ENCODE data around the gene RCBTB2. TPM values are rescaled to one million over a fixed set of nuclear protein-coding genes. Genes with fewer than 3 reads are reported as not detected.

Gene RCBTB2
- polyA plus RNA-seq, 3 donors: 55.5 to 100 (median 64.4) TPM

DNA sequence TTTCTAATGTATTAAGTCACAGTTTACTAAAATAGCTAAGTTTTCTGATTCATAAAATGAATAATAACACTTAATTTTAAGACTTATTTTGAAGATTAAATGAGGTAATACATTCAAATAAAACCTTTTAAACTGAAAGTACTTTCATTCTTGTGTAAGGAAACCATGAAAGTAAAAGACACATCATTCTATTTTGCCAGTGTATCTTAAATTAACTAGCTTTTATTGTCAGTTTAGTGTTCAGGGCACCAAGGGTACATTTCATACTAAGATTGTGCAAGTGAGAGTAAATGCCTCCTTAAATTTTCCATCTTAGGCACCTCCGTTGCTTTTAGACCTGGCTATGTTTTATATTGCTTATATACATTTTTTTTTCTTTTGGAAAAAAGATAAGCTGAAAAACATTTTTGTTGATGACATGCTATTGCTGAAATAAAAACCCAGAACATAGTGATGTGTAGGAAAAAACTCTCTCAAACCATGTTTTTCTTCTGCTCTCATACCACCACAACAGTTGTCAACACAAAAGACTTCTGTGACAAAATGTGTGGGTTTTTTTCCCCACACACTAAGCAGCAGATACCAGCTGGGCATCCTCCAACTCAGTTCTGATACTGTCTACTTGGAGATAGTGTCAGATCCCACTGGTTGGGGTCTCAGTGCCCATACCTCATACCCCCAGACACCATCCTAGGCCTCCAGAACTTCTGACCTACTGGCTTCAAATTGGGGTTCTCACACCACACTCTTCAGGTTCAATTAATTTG is 89.3 kb downstream of the RCBTB2 start:
- H3K9me3 ChIP-seq (replicated peaks in 1 of 2; ENCODE audit: control insufficient read depth in 1 of 2, insufficient read depth in 1 of 2, low read length in 2 of 2): no peaks in the 10 kb centered on the region
- no peak overlapping the region for H2AFZ ChIP-seq (ENCODE audit: insufficient read depth, low read depth, low read length, poor library complexity, severe bottlenecking)
- no peaks in the 10 kb centered on the region for H3K27me3 ChIP-seq (ENCODE audit: control insufficient read depth in 2 of 2, insufficient read depth in 2 of 2, low read length in 2 of 2)
- Mint-ChIP-seq H3K36me3 (peaks cover 15 to 18% of the 10 kb centered on the region in 2 donors), H3K4me3 (no peak overlapping the region), H3K27ac (peak overlapping the region in 5 of 7 donors; percentile 0 to 51 (median 22)), H3K9me3 (no peaks in the 10 kb centered on the region), H3K4me1 (peaks cover 16% of the 10 kb centered on the region), H3K27me3 (ENCODE audit: low read depth in 3 of 3) (no peaks in the 10 kb centered on the region)
- peaks cover 13% of the 10 kb centered on the region for H3K79me2 ChIP-seq (ENCODE audit: insufficient read depth, low read length)
- no peak overlapping the region for H3K9ac ChIP-seq (ENCODE audit: insufficient read depth, low read length, poor library complexity, severe bottlenecking)
- H4K20me1 ChIP-seq (ENCODE audit: insufficient read depth, low read length): no peaks in the 10 kb centered on the region
- TF ChIP-seq, protein P1, sequence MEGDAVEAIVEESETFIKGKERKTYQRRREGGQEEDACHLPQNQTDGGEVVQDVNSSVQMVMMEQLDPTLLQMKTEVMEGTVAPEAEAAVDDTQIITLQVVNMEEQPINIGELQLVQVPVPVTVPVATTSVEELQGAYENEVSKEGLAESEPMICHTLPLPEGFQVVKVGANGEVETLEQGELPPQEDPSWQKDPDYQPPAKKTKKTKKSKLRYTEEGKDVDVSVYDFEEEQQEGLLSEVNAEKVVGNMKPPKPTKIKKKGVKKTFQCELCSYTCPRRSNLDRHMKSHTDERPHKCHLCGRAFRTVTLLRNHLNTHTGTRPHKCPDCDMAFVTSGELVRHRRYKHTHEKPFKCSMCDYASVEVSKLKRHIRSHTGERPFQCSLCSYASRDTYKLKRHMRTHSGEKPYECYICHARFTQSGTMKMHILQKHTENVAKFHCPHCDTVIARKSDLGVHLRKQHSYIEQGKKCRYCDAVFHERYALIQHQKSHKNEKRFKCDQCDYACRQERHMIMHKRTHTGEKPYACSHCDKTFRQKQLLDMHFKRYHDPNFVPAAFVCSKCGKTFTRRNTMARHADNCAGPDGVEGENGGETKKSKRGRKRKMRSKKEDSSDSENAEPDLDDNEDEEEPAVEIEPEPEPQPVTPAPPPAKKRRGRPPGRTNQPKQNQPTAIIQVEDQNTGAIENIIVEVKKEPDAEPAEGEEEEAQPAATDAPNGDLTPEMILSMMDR (IDR thresholded peaks at IDR 0.05): no peak
- H3K4me2 ChIP-seq (replicated peaks; ENCODE audit: extremely low read depth, low read length, poor library complexity, severe bottlenecking): no peak overlapping the region
- no peak overlapping the region for H3K4me3 ChIP-seq (replicated peaks in 1 of 3; ENCODE audit: low read depth in 2 of 3, low read length in 3 of 3)
- intact Hi-C loops (cut with micrococcal nuclease): loop anchor here in 1 of 2 donors (10.0 kb wide), 1 partner anchor 61 kb away; no protein-coding TSS in a partner anchor
- WGBS (ENCODE audit: insufficient coverage): no CpG with 5 or more reads among the region's 1 CpG
- H3K4me1 ChIP-seq (ENCODE audit: control insufficient read depth in 1 of 2, insufficient read depth in 2 of 2, low read length in 2 of 2): peaks cover 18 to 29% of the 10 kb centered on the region in 2 donors
- no peak for DNase-seq
- peak overlapping the region in 1 of 2 donors; percentile 22 for H3K27ac ChIP-seq (ENCODE audit: low read depth in 1 of 2, low read length in 2 of 2)
- peaks cover 4 to 12% of the 10 kb centered on the region in 2 donors for H3K36me3 ChIP-seq (replicated peaks in 1 of 2; ENCODE audit: control insufficient read depth in 1 of 2, insufficient read depth in 2 of 2, low read length in 2 of 2)

Other genes starting within 250 kb of the RCBTB2 start
- gene RB1, start 229.3 kb downstream of the RCBTB2 start, polyA plus RNA-seq: 10 to 100 TPM; 18.4 to 38.8 (median 29.9) TPM
- gene LPAR6, start 120.0 kb downstream of the RCBTB2 start, polyA plus RNA-seq: 10 to 100 TPM; 17.2 to 72.6 (median 62.1) TPM
- gene CYSLTR2, start 120.8 kb upstream of the RCBTB2 start, polyA plus RNA-seq: 1 to 10 TPM; 1.9 to 6.5 (median 4.1) TPM